Left renal pelvis (tissue), 4 donors: ENCODE data around the gene FGF14. TPM values are rescaled to one million over a fixed set of nuclear protein-coding genes. Genes with fewer than 3 reads are reported as not detected.

Experiments used
- DNase-seq, 4 donors: peaks; one replicate each; pipeline ENCODE4 v3.0.0-alpha.2; 2013; ENCODE audit warnings: low read depth in 4 of 4, low spot score in 3 of 4
- polyA plus RNA-seq, 4 donors: library from polyadenylated mRNA; unstranded; fragments of 120-200 nt; gene quantifications; one replicate each; pipeline ENCODE4 v1.2.1, GENCODE V29; 2013; ENCODE audit not compliant: insufficient read length in 4 of 4

The FGF14 gene
- polyA plus RNA-seq, 4 donors, result 0.91 to 1.7 (median 1.3) TPM

GRCh38 chr13:102003848-102004570 lies 397.8 kb downstream of the FGF14 start:
- DNase-seq, result no peak

GRCh38 chr13:102002287-102002686 lies 399.6 kb downstream of the FGF14 start:
- DNase-seq, result peak in 1 of 4 donors; percentile 35

- DNase-seq, result no peak
These were observed 401.1 kb downstream of the FGF14 start for GRCh38 chr13:102000764-102001163.

- DNase-seq, result no peak
These were observed 403.7 kb downstream of the FGF14 start for GRCh38 chr13:101998129-101998528.

- no peak for DNase-seq
These were observed 404.9 kb downstream of the FGF14 start for GRCh38 chr13:101996954-101997353.

- DNase-seq, result no peak
These were observed 412.0 kb downstream of the FGF14 start for GRCh38 chr13:101989798-101990350.

- no peak for DNase-seq
These were observed 413.7 kb downstream of the FGF14 start for GRCh38 chr13:101988140-101988539.

- no peak for DNase-seq
These were observed 415.5 kb downstream of the FGF14 start for GRCh38 chr13:101986316-101986715.

GRCh38 chr13:101985321-101985720 lies 416.5 kb downstream of the FGF14 start:
- no peak for DNase-seq

GRCh38 chr13:101982903-101983302 lies 418.9 kb downstream of the FGF14 start:
- no peak for DNase-seq

GRCh38 chr13:101979825-101980224 lies 422.0 kb downstream of the FGF14 start:
- DNase-seq, result no peak

GRCh38 chr13:101978552-101979315 lies 423.1 kb downstream of the FGF14 start:
- DNase-seq, result no peak

- DNase-seq, result no peak
These were observed 424.4 kb downstream of the FGF14 start for GRCh38 chr13:101977475-101977874.

GRCh38 chr13:101972191-101972590 lies 429.7 kb downstream of the FGF14 start:
- DNase-seq, result no peak

GRCh38 chr13:101970341-101970740 lies 431.5 kb downstream of the FGF14 start:
- no peak for DNase-seq

- no peak for DNase-seq
These were observed 434.1 kb downstream of the FGF14 start for GRCh38 chr13:101967781-101968180.

- DNase-seq, result no peak
These were observed 434.6 kb downstream of the FGF14 start for GRCh38 chr13:101967216-101967615.

GRCh38 chr13:101965096-101965495 lies 436.8 kb downstream of the FGF14 start:
- DNase-seq, result no peak

- no peak for DNase-seq
These were observed 442.8 kb downstream of the FGF14 start for GRCh38 chr13:101959016-101959415.

GRCh38 chr13:101955764-101956163 lies 446.1 kb downstream of the FGF14 start:
- DNase-seq, result no peak

GRCh38 chr13:101951114-101951513 lies 450.7 kb downstream of the FGF14 start:
- DNase-seq, result no peak

GRCh38 chr13:101949681-101950080 lies 452.2 kb downstream of the FGF14 start:
- no peak for DNase-seq
